HG02840 (cell line): ENCODE data around the gene SLC8A1.

ENCODE experiments used
- ATAC-seq: cut with Tn5 transposase; IDR thresholded peaks from one replicate; pipeline ENCODE4 v1.9.1; 2021; ENCODE audit warnings: mild to moderate bottlenecking, moderate library complexity, moderate number of reproducible peaks; ENCODE audit not compliant: unreplicated experiment, low FRiP score

Gene SLC8A1

DNA sequence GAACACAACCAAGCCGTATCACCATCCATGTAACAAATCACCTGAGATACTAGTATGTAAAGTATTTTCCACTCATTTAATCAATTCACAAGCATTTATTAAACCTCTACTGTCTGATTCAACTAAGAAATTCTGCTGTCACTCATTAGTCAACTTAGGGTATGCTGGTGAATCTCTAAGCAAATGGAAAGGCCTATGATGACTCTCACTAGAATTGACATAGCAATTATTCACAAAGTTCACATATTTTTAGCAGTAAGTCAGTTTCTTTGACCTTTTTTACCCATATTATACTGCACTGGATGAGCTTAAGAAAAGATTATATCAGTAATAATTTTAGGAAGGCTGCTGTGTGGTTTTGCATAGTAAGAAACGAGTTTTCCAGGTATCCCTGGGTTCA, 130.1 kb downstream of the SLC8A1 start:
- ATAC-seq, result no peak

DNA sequence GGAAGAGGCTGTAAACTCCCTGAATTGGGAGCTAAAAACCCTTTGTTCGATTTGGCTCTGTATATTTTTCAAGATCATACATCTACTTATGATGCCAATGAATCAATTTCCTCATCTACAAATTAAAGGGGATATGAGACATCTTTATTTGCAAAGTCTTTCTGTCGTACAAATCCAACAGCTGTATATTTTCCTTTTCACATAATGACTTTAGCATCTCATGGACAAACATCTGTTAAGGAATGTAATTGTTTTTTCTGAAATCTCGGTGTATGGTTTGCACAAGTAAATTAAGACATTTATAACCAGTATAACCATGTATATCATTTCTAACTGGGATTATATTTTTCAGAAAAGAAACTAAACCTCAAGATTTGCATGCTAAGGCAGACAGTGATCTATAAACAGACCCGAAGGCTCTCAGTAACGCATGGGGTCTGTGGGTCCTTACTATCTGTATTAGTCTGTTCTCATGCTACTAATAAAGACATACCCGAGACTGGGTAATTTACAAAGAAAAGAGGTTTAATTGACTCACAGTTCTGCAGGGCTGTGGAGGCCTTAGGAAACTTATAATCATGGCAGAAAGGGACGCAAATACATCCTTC, 130.8 kb downstream of the SLC8A1 start:
- ATAC-seq, result no peak

GRCh38 chr2:40318921-40319320, 133.0 kb downstream of the SLC8A1 start:
- no peak for ATAC-seq

GRCh38 chr2:40317761-40318160, 134.1 kb downstream of the SLC8A1 start:
- ATAC-seq, result no peak

DNA sequence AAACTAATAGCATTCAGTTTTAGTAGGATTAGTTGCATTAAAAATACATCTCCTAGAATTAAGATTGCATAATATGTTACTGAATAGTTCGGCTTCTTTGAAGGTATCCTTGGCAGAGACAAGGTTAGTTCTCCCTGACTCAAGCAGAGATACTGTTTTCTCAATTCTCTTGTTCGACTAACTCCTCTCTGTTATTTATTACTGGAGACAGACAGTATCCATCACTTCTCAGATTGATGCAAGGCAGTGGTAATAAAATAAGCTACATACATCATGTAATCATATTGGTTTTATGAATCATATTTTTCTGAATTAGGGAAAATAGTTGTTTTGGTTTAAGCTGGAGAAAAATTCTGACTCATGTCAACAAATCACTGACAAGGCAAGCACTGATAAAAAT, 134.8 kb downstream of the SLC8A1 start:
- ATAC-seq, result no peak

DNA sequence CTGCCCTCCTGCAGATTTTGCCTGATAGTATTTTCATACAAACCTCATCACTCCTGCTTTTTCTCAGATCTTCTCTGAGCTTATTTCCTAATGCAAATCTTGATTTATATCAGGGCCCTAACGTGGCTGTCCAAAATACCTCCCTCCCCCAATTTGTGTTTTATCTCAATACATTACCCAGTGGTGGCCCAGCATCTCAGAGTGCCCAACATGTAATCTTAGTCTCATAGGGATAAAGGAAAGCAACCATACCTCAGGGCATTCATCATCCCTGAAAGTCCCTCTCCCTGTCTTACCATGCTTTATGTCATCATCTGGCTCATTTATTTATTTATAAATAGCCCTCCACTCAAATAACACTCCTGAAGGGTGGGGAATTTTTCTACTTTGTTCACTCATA, 135.3 kb downstream of the SLC8A1 start:
- no peak for ATAC-seq

DNA sequence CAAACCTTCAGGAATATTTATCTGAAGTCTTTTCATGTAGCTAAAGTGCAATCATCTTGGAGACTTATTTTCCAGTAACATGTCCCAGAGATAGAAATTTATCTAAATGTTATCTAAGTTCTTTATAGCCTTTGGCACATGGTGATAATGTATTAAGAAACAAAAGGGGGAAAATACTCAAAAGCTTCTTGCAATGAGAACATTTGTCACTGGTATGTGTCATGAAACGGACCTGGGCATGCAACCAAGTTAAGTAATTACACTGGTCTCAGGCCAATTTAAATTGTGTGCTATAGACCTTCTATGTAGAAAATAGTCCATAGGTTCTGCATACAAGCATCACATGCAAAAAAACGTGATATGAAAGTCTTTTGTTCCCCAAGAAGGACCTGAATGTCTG, 136.2 kb downstream of the SLC8A1 start:
- no peak for ATAC-seq

- no peak for ATAC-seq
Observed at GRCh38 chr2:40311026-40311425, 140.9 kb downstream of the SLC8A1 start.

GRCh38 chr2:40310303-40310702, 141.6 kb downstream of the SLC8A1 start:
- ATAC-seq, result no peak

DNA sequence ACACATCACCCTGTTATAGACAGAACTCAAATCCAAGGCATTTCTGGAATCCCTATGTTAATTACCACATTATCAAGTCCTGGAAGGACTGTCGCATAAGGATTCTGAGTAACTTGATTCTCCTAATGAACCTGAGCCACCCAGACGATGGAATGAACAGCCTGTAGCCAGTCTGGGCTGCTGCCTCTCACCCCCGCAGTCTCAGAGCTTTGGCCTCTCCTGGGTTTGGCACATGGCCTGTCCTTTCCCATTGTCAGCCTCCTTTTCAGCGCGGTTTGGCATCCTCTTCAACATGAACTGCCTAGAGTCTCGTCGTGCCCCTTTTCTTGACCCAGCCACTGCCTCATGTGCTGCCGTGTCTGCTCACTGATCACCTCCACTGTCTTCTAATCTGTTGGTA, 147.6 kb downstream of the SLC8A1 start:
- ATAC-seq, result no peak

GRCh38 chr2:40303746-40304145, 148.1 kb downstream of the SLC8A1 start:
- ATAC-seq, result no peak

DNA sequence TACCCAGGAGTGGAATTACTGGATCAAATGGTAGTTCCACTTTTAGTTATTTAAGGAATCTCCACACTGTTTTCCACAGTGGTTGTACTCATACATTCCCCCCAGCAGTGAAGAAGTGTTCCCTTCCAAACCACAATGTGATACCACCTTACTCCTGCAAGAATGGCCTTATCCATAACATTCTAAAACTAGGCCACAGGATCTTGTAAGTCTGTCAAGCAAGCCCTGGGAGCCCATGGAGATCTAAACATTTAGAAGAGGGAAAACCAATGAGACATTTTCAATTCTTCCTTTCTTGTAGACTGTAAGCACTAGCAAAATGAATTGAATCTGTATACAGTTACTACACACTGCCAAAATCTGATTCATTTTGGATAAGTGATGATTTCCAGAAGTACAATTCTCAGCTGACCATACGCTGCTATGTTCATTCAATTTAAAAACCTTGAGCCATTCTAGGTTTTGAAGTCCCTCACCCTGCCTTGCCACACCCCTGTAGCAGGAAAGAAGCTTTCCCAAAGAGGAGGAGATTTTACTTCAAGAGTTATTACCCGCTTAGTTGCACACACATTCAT, 149.1 kb downstream of the SLC8A1 start:
- ATAC-seq, result no peak

DNA sequence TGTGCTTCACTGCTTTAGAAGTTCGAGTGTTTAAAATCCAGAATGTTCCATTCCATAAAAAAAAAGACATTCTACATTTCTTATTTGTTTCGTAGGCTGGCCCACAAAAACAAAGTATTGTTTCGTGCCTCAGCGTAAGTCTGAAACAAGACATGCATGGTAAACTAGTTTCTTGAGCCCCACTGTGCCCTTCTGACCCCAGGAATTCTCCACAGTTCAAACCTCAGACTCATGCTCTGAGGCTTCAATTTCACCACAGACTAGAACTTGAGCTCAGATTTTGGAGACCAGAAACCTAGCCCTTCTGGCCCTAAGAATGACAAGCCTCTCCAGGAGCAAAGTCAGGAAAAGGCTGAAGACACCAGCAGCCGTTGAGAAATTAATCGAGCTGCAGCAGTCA, 151.5 kb downstream of the SLC8A1 start:
- ATAC-seq, result no peak

DNA sequence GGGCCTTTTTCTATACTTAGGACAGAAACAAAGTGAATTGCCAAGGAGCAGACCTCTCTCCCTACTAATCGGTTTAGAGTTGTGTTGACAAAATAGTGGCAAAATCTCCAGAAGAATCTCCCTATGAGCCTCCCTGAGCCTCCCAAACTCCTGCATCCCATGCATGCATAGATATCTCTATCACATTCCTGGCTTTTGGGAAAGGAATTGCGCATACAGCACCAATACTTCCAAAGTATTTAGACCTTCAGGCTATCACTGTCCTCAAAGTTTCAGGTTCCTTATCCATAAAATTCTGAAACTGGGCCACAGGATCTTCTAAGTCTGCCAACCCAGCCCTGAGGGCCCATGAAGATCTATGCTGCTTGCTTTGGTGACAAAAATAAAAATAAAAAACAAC, 152.1 kb downstream of the SLC8A1 start:
- ATAC-seq, result no peak

DNA sequence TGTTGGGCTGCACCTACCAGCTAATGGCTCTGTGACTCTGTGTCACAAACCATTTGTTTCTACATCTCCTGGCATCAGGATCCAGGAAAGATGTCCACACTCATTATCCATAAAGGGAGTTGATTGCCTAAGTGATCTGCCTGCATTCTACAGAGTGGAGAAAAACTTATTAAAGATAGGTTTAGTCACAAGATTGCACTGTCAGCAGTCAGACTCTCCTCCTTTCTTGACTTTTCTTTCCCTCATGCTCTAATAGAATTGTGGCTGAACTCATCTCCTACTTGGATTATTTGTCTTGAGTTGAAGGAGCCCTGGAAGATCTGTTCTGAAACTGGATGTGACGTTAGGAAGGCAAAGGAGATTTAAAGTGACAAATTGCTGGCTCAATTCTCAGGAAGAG, 152.7 kb downstream of the SLC8A1 start:
- ATAC-seq, result no peak

DNA sequence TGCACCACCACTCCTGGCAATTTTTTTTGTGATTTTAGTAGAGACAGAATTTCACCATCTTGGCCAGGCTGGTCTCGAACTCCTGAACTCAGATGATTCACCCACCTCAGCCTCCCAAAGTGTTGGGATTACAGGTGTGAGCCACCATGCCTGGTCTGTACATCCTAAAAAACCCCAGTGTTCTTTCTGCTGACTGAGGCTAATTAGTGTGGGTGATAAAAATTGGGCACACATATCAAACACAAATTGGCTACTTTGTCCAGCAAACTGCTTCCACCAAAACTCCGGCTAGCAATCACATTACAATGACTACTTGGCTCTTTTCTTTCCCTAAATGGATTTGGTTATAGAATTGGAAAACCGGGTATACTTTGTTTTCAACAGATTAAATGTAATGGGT, 153.9 kb downstream of the SLC8A1 start:
- ATAC-seq, result no peak

DNA sequence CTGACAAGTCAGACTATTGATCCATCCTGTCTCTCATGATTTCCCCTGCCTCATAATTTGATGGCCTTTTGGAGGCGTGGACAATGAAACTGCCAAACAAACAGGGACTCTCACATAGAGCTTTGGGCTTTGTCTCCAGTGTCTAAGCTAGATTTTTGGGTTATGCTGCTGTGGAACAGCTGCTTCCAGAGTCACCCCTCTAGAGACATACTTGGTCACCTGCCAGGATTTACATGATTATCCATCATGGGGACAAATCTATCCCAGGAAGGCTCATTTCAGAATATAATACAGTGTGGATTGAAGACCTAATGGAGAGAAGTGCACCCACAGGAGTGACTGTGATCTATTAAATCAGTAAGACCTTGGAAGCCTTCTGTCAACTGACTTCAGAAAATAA, 159.6 kb downstream of the SLC8A1 start:
- ATAC-seq, result no peak

DNA sequence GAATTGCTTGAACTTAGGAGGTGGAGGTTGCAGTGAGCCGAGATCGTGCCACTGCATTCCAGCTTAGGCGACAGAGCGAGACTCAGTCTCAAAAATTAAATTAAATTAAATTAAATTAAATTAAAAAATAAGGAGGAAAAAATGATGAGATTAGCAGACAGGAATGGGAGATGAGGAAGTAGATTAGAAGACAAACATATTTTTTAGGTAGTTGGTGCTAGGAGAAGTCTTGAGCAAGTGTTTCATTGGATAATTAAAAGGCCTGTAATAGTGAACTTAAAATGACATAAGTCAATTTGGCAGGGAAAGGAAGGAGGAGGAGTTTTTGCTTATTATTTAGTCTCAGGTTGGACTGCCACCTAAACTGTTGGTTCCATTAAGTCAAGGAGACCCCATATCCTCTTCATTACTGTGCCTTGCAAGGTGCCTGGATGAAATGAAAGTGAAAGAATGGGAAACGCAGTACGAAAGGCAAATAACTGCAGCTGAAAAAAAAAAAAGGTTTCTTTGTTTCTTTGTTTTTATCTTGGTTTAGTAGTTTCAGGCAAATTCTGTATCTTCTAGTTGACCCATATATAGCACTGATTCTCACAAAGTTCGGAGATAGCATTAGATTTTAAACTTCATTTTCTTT, 162.0 kb downstream of the SLC8A1 start:
- ATAC-seq, result no peak

DNA sequence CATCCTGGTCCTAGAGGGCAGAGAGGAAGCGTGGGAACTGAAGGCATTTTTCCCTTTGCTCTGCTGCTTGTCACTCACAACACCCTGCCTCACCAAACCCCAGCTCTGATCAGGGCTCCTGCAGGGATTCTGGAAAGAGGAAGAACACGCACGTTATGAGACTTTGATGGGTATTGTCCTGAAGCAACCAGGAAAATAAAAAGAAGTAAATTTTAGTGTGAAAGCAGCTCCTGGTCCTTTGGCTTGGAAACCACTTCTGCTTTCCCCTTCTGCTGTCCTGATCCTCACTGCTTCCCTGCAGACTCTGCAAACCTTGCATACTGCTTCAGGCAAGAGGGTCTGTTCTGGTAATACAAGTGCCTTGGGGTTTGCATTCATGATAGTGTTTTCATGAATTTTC, 164.1 kb downstream of the SLC8A1 start:
- ATAC-seq, result no peak

DNA sequence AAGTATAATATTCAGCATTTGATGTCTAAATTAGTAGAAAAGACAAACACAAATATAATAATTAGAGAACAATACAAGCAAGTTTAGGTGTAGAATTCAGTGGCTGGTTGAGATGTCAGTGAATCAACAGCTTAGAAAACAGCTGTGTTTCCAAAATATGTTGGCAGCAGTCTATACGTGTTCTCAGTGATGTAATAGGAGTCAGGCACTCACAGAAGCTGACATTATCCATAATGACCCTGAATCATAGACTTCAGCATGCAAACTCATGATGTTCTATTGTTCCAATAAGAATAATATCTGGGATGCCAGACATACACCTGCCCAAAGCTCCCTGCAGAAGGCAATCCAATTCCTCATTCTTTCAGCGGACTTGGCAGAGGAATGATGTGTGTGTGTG, 164.7 kb downstream of the SLC8A1 start:
- ATAC-seq, result no peak

DNA sequence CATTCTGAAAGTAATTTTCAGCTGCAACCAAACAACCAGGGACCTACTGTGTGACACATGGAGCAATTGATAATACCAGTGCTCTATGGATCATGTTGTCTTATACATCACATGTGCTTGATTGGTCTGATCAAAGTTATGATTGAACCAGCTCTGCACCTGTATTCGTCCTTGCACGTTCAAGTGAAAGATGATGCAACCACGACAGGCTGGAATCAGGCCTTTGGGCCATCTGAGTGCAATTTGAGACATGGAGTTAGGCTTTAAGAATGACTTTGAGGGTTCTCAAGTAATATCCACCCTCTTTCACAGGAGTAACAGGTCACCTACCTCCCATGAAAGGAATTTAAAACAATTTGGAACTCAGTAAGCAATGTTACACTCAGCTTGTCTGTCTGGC, 165.2 kb downstream of the SLC8A1 start:
- no peak for ATAC-seq

DNA sequence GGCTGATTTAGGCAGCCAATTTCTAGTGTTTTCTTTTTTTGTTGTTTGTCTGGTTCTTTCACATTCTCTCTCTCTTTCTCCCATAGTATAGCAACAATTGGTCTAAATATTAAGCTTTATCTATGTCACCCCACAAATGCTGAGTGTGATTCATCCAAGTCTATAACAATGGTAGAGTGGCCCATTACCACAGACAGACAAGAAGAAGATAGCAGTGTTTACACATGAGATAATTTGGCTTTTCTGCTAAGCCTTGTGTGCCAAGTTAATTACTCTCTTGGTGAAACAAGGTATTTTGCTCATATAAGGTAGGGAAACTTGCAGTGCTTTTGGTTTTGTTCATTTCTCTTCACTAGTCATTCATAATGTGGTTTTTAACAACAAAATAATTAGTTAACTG, 166.5 kb downstream of the SLC8A1 start:
- no peak for ATAC-seq
